ENCODE data around the gene LIPN.

LIPN gene

DNA sequence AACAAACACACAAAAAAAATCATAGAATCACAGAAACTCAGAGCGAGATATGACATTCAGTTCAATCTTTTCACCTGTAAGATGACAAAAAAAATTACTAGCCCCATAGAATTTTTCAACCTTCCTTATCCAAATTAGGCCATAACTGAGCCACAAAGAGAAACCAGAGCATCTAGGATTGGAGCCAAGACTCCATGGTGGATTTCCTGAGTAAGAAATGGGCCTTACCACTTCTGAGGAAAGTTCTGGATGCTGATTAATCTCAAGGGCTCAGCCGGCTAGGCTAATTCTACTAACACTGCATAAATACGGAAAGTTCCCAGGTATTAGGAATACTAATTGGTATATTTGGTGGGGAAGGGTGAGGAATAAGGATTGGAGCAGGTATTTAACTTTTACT is 59.5 kb downstream of the LIPN start:
- peak; percentile 47 for DNase-seq (ENCODE audit: low read depth)
- TF ChIP-seq, protein P1, sequence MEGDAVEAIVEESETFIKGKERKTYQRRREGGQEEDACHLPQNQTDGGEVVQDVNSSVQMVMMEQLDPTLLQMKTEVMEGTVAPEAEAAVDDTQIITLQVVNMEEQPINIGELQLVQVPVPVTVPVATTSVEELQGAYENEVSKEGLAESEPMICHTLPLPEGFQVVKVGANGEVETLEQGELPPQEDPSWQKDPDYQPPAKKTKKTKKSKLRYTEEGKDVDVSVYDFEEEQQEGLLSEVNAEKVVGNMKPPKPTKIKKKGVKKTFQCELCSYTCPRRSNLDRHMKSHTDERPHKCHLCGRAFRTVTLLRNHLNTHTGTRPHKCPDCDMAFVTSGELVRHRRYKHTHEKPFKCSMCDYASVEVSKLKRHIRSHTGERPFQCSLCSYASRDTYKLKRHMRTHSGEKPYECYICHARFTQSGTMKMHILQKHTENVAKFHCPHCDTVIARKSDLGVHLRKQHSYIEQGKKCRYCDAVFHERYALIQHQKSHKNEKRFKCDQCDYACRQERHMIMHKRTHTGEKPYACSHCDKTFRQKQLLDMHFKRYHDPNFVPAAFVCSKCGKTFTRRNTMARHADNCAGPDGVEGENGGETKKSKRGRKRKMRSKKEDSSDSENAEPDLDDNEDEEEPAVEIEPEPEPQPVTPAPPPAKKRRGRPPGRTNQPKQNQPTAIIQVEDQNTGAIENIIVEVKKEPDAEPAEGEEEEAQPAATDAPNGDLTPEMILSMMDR (conservative IDR thresholded peaks at IDR 0.05; ENCODE audit: low read depth, low read length), result no peak

DNA sequence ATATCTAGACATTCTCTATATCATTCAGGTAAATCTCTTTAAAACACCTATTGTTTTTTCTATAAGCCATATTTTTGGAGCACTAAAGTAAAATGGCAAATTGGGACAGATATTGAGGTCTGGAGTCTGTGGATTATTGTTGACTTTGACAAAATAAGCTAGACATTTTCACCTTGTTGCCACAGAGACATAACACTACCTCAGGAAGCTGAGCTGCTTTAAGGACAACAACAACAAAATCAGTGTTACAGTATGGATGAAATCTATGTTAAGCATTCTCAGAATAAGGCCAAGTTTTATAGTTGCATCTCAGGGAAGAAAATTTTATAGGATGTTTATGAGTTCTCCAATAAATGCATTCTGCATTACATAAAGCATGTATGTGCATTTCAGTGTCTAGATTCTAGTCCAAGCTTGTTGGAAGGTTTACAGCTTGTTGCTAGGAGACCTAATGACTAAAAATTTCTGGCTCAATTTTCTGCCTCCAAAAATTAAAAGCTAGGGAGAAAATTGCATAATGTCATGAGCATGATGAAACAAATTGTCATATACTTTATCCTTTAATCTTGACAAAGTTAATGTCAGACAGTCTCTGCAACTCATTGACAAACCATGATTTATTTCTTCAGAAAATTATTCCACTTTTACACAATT is 61.1 kb downstream of the LIPN start:
- no peak overlapping the region for H3K4me3 ChIP-seq (ENCODE audit: low read depth, low read length)
- peak; percentile 80 for DNase-seq (ENCODE audit: low read depth)
- TF ChIP-seq, protein P1 (conservative IDR thresholded peaks at IDR 0.05; ENCODE audit: low read depth, low read length), result no peak

More for the DNA sequence above, 59.5 kb downstream of the LIPN start:
- no peak overlapping the region for H3K4me3 ChIP-seq (ENCODE audit: low read depth, low read length)

DNA sequence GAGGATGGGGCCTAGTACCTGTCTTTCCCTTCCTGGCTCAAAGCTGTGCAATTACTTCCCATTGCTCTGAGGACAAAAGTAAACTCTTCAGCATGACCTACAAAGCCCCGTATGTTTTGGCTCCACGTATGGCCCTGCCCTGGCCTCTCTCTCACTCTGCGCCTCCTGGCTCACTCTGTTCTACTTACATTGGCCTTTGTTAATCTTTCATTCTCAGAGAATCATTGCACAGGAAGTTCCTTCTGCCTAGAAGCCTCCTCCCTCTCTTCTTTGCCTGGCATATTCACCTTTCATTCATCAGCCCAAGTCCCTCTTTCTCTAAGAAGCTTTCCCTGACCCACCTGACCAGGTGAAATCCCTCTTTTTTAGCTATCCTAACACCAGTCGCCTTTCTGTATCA is 66.6 kb downstream of the LIPN start:
- no peak overlapping the region for H3K4me3 ChIP-seq (ENCODE audit: low read depth, low read length)

DNA sequence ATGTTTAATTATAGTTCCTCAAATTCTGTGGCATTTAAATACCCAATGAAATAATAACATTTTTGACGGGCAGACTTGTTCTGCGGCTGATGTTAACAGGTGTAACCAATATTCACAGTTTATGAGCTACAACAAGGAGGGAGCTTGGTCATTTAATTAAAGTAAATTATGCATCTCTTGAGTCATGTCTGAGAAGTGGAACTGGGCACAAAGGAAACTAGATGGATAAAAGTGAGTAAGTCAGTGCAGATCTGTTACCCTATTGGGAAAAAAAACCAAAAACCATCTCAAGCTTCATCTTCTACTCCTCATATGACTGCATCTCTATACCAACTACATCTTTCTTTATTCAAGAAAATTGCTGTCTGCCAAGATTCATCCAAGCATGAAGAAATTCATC is 67.9 kb downstream of the LIPN start:
- DNase-seq (ENCODE audit: low read depth), result no peak
- TF ChIP-seq, protein P1 (conservative IDR thresholded peaks at IDR 0.05; ENCODE audit: low read depth, low read length), result no peak
- no peak overlapping the region for H3K4me3 ChIP-seq (ENCODE audit: low read depth, low read length)

More for the DNA sequence above, 66.6 kb downstream of the LIPN start:
- DNase-seq (ENCODE audit: low read depth), result no peak
- TF ChIP-seq, protein P1 (conservative IDR thresholded peaks at IDR 0.05; ENCODE audit: low read depth, low read length), result no peak

DNA sequence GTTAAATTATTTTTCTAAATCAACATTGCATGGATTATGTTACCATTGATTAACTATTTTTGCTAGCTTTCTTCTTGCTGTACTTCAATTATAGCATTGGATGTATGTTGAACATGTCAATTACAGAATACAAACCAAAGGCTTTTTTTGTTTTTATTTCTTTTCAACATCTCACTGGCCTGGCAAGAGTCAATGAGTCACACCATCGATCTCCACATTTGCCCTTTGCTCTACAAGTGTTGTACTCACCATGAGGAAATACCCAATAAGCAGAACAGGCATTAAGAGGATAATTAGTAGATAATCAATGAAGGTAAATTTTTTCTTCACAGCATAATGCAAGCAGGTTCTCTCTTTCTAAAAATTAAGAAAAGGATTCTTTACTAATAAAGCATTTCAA is 68.5 kb downstream of the LIPN start:
- no peak overlapping the region for H3K4me3 ChIP-seq (ENCODE audit: low read depth, low read length)
- TF ChIP-seq, protein P1 (conservative IDR thresholded peaks at IDR 0.05; ENCODE audit: low read depth, low read length), result no peak
- DNase-seq (ENCODE audit: low read depth), result no peak
